Neutrophil (primary cell): Measurements from ENCODE around the gene PLSCR1.

Source experiments
- H3K27ac ChIP-seq: fragments of 200-600 bp; sonication (generic); 2 replicates; pipeline ENCODE4 v1.5.1; 2016; ENCODE audit warnings: mild to moderate bottlenecking, moderate library complexity
- H3K27me3 ChIP-seq: fragments of 200-600 bp; sonication (generic); 2 replicates; pipeline ENCODE4 v1.6.0; 2016; ENCODE audit warnings: mild to moderate bottlenecking
- H3K36me3 ChIP-seq: fragments of 200-600 bp; sonication (generic); 2 replicates; pipeline ENCODE4 v1.5.1; 2017
- H3K4me1 ChIP-seq, 2 experiments: fragments of 200-600 bp in 1 of 2; sonication (generic) in 1 of 2; 1 replicate in 1 of 2; 2 replicates in 1 of 2; pipeline versions ENCODE4 v1.5.1 to v1.6.1; 2013 to 2016; ENCODE audit warnings: low read depth in 1 of 2, low read length in 1 of 2, mild to moderate bottlenecking in 1 of 2, moderate library complexity in 1 of 2; ENCODE audit not compliant: control insufficient read depth in 1 of 2, insufficient read depth in 1 of 2
- H3K4me3 ChIP-seq, 2 experiments: fragments of 200-600 bp in 1 of 2; sonication (generic) in 1 of 2; 1 replicate in 1 of 2; 2 replicates in 1 of 2; pipeline ENCODE4 v1.5.1; 2013 to 2016; ENCODE audit warnings: low read depth in 1 of 2, low read length in 1 of 2, mild to moderate bottlenecking in 1 of 2, moderate library complexity in 1 of 2
- H3K9me3 ChIP-seq: fragments of 200-600 bp; sonication (generic); 2 replicates; pipeline ENCODE4 v1.5.1; 2016
- TF ChIP-seq, protein P1 (sequence below): fragments of 200-600 bp; sonication (generic); IDR thresholded peaks from 2 replicates; pipeline ENCODE4 v1.5.1; 2016; ENCODE audit warnings: antibody characterized with exemption

PLSCR1 gene, protein sequence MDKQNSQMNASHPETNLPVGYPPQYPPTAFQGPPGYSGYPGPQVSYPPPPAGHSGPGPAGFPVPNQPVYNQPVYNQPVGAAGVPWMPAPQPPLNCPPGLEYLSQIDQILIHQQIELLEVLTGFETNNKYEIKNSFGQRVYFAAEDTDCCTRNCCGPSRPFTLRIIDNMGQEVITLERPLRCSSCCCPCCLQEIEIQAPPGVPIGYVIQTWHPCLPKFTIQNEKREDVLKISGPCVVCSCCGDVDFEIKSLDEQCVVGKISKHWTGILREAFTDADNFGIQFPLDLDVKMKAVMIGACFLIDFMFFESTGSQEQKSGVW

DNA sequence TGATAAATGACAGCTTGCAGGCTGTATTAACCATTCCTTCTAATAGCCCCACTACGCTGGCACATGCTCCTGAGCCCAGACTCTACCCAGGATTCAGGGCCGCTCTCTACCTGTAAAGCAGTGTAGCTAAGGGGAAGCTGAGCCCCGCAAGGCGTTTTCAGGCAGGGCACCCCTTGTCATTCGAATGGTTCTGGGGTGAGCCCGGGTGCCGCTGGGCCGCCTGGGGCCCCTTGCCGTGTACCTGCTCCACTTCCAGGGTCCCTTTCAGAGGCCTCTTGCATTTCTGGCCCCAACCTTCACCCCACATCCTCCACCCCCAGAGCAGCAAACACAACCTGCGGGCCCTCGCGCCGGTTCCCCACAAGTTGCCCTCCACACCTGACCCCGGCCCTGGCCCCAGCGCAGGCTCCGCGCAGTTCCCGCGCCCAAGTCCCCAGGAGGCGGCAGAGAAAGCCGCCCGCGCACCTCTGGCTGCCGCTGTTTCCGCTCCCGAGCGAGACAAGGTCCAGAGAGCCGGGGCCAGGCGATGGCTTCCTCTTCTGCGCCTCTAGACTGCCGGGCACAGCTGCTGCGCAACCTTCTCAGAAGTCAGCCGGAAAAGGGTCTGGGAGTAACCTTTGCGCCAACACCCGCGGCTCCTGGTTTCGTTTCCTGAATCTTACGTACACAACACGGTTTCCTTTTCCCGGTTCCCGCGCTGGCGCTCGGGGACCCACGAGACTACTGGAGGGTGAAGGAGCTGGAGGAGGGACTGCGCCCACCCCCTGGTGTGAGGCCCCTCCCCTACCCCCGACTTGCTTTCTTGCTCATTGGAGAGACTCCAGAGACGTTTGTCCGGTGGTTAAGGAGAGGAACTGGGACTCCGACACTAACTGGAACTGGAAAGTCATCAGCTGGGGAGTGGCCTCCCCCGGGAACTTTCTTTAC lies at the start of gene PLSCR1:
TSS of gene PLSCR1 (minus strand) at position 606 of the 927 bp plus-strand sequence. CDS start 8,055 bp downstream, outside the sequence.
- peak within 1 kb of the TSS; percentile 73 to 89 for H3K4me3 ChIP-seq
- H3K36me3 ChIP-seq: no peaks in the 10 kb centered on the region
- no peaks in the 10 kb centered on the region for H3K27me3 ChIP-seq
- peak within 1 kb of the TSS; percentile 93 for H3K27ac ChIP-seq
- TF ChIP-seq, protein P1, sequence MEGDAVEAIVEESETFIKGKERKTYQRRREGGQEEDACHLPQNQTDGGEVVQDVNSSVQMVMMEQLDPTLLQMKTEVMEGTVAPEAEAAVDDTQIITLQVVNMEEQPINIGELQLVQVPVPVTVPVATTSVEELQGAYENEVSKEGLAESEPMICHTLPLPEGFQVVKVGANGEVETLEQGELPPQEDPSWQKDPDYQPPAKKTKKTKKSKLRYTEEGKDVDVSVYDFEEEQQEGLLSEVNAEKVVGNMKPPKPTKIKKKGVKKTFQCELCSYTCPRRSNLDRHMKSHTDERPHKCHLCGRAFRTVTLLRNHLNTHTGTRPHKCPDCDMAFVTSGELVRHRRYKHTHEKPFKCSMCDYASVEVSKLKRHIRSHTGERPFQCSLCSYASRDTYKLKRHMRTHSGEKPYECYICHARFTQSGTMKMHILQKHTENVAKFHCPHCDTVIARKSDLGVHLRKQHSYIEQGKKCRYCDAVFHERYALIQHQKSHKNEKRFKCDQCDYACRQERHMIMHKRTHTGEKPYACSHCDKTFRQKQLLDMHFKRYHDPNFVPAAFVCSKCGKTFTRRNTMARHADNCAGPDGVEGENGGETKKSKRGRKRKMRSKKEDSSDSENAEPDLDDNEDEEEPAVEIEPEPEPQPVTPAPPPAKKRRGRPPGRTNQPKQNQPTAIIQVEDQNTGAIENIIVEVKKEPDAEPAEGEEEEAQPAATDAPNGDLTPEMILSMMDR: peak; percentile 19
- H3K9me3 ChIP-seq: no peaks in the 10 kb centered on the region
- peaks cover 51 to 62% of the 10 kb centered on the region in 2 experiments for H3K4me1 ChIP-seq

DNA sequence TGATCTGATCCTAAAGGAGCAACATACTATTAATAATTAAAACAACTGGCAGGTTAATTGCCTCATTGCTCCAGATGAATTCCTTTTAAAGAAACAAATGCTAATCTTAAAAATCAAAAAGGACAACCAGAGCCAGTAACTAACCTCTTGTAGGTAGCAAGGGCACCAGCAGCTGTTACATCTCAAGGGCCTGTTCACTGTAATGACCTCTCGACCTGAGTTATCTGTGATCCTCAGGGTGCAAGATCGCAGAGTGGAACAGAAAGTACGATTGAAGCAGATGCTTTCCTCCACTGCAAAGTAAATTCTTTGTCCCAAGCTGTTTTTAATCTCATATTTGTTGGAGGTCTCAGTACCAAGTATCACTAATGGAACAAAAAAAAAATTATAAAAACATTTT lies 49.4 kb upstream of the PLSCR1 start:
- H3K4me1 ChIP-seq: peaks cover 0 to 4% of the 10 kb centered on the region in 2 experiments
- TF ChIP-seq, protein P1: no peak
- no peak overlapping the region for H3K4me3 ChIP-seq
- no peak overlapping the region for H3K27ac ChIP-seq
- H3K36me3 ChIP-seq: no peaks in the 10 kb centered on the region
- peaks cover 4% of the 10 kb centered on the region for H3K27me3 ChIP-seq
- H3K9me3 ChIP-seq: no peaks in the 10 kb centered on the region

DNA sequence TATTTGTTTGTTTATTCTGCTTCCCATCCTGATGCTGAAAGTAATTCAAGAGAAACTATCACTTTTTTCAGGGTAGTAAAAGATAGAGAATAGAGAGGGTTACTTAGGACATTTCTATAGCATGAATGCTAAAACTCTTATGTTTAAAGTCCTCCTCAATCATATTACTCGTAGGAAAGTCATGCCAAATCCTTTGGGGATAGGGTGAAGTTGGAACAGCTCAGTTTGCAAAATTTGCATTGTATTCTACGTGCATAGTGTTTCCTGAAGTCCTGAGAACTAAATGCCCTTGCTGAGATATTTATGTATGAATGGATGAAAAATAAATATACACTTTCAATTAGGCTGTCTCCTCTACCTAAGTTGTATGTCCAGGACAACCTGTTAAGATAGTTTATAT lies 46.1 kb upstream of the PLSCR1 start:
- TF ChIP-seq, protein P1: no peak
- Histone ChIP-seq H3K9me3 (no peaks in the 10 kb centered on the region), H3K4me3 (no peak overlapping the region), H3K27ac (no peak overlapping the region), H3K4me1 (peaks cover 0 to 4% of the 10 kb centered on the region in 2 experiments), H3K27me3 (no peaks in the 10 kb centered on the region), H3K36me3 (no peaks in the 10 kb centered on the region)

DNA sequence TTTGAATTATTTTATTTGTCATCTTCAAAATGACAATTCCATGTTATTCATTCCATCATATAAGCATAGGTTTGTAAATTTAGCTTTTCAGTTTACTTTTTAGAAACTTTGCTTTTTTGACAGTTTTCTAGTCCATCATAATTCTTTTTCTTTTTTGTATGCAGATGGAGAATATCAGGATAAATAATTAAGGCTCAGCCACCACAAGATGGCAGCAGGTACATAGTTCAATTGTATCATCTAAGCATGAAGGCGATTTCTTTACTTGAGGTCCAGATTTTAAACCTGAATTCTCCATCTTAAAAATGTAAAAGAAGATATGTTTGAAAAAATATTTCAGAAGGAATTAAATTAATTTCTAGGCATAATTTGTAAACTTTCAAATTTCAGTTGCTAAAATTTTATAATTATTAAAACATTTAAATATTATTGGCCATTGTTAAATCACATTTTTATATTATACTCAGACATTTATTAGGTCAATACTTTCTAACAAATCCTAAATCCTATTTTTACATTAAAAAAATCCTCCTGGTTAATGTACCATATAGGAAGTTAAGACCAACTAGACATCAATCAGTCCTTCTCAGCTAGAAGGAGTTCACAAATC lies 45.6 kb upstream of the PLSCR1 start:
- TF ChIP-seq, protein P1: no peak
- no peak overlapping the region for H3K27ac ChIP-seq

DNA sequence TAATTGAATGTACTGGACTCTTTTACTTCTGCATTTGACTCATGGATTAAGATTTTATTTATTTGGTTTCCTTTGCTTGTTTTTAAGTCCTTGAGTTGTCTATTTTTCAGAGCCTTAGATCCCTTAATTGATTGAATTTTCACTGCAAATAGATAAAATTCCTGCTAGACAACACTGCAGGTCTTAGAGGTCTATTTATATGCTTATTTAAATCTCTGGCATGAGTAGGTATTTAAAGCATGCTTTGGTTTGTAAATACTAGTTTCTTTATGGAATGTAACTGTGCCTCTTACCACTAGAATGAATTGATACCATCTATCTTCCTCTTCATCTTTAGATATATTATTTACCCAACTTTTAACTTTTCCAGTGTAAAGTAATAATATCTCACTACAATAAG lies 40.7 kb upstream of the PLSCR1 start:
- TF ChIP-seq, protein P1: no peak
- no peaks in the 10 kb centered on the region for H3K9me3 ChIP-seq
- peaks cover 0 to 12% of the 10 kb centered on the region in 2 experiments for H3K4me1 ChIP-seq

More for the DNA sequence above, 45.6 kb upstream of the PLSCR1 start:
- H3K27me3 ChIP-seq: no peaks in the 10 kb centered on the region
- no peaks in the 10 kb centered on the region for H3K9me3 ChIP-seq
- no peaks in the 10 kb centered on the region for H3K36me3 ChIP-seq
- no peak overlapping the region for H3K4me3 ChIP-seq
- peaks cover 0 to 4% of the 10 kb centered on the region in 2 experiments for H3K4me1 ChIP-seq

More for the DNA sequence above, 40.7 kb upstream of the PLSCR1 start:
- H3K4me3 ChIP-seq: no peak overlapping the region
- H3K27ac ChIP-seq: no peak overlapping the region
- H3K36me3 ChIP-seq: no peaks in the 10 kb centered on the region
- no peaks in the 10 kb centered on the region for H3K27me3 ChIP-seq
